ENCODE data around the gene THAP7. TPM values are rescaled to one million over a fixed set of nuclear protein-coding genes. Genes with fewer than 3 reads are reported as not detected.
A peak's percentile ranks its signal among the peaks of the same experiment; 100 is the strongest.

Gene THAP7
- total and polyA plus RNA-seq, 2 experiments from 2014 or later: 21.8 to 25.9 TPM

- Histone ChIP-seq H3F3A (replicated peaks; ENCODE audit: low read depth) (peaks cover 10% of the 10 kb centered on the region; the same call in 1 of the 2 replicates), H3K4me2 (no peak overlapping the region), H3K4me1 (ENCODE audit: insufficient read depth) (peaks cover 9% of the 10 kb centered on the region), H3K79me2 (replicated peaks; ENCODE audit: insufficient read depth) (0 out of 2 replicates have a peak, but pooled peaks cover 4% of the 10 kb centered on the region), H3K27ac (ENCODE audit: low read depth) (no peak overlapping the region), H3K27me3 (ENCODE audit: insufficient read depth) (no peaks in the 10 kb centered on the region), H4K20me1 (replicated peaks; ENCODE audit: insufficient read depth) (no peaks in the 10 kb centered on the region), H3K36me3 (ENCODE audit: insufficient read depth) (no peaks in the 10 kb centered on the region), H3K9me2 (ENCODE audit: insufficient read depth) (no peaks in the 10 kb centered on the region), H3K4me3 (no peak overlapping the region), H2AFZ (no peak overlapping the region)
- Mint-ChIP-seq H3K4me3 (peak overlapping the region; percentile 91; the same call in 1 of the 3 replicates), H3K27ac (no peak overlapping the region), H3K9me3 (no peaks in the 10 kb centered on the region), H3K27me3 (ENCODE audit: insufficient read depth, low read depth, poor library complexity) (peaks cover 14% of the 10 kb centered on the region), H3K4me1 (peaks cover 8% of the 10 kb centered on the region; the same call in 2 of the 3 replicates), H3K36me3 (ENCODE audit: low read depth) (peaks cover 22% of the 10 kb centered on the region; the same call in 1 of the 3 replicates)
- TF ChIP-seq REST (IDR thresholded peaks at IDR 0.05; ENCODE audit: unreplicated experiment) (no peak), EZH2 (IDR thresholded peaks at IDR 0.05; ENCODE audit: low read depth, unreplicated experiment) (no peak), CREB1 (CRISPR knock-in tag; IDR thresholded peaks at IDR 0.05; ENCODE audit: low read depth) (no peak), STAT1 (IDR thresholded peaks at IDR 0.05; ENCODE audit: unreplicated experiment) (no peak), JUNB (IDR thresholded peaks at IDR 0.05; ENCODE audit: unreplicated experiment) (no peak), ZNF331 (CRISPR knock-in tag; IDR thresholded peaks at IDR 0.05; ENCODE audit: low read depth) (no peak), EZH2phosphoT487 (IDR thresholded peaks at IDR 0.05; ENCODE audit: unreplicated experiment) (no peak), CTCF (conservative IDR thresholded peaks at IDR 0.05; ENCODE audit: low read depth in 2 of 2) (no peak), POLR2AphosphoS5 (IDR thresholded peaks at IDR 0.05; ENCODE audit: low read depth) (no peak), ZNF462 (CRISPR knock-in tag; IDR thresholded peaks at IDR 0.05) (no peak), NANOG (IDR thresholded peaks at IDR 0.05; ENCODE audit: borderline replicate concordance) (no peak), ZNF114 (CRISPR knock-in tag; IDR thresholded peaks at IDR 0.05) (no peak)
- TF ChIP-seq, protein P1, sequence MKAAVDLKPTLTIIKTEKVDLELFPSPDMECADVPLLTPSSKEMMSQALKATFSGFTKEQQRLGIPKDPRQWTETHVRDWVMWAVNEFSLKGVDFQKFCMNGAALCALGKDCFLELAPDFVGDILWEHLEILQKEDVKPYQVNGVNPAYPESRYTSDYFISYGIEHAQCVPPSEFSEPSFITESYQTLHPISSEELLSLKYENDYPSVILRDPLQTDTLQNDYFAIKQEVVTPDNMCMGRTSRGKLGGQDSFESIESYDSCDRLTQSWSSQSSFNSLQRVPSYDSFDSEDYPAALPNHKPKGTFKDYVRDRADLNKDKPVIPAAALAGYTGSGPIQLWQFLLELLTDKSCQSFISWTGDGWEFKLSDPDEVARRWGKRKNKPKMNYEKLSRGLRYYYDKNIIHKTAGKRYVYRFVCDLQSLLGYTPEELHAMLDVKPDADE (IDR thresholded peaks at IDR 0.05): no peak
- DNase-seq (ENCODE audit: low spot score): no peak
- ATAC-seq: no peak
Measured at GRCh38 chr22:20999350-21000206, 2.3 kb downstream of the THAP7 start.
